Spinal cord (tissue), 10 donors: ENCODE data around the gene CSTB. TPM values are rescaled to one million over a fixed set of nuclear protein-coding genes. Genes with fewer than 3 reads are reported as not detected.

ENCODE experiments used
- DNase-seq, 6 donors: peaks; one replicate each; pipeline versions ENCODE4 v3.0.0 to v3.0.0-alpha.2; 2013 to 2015; ENCODE audit warnings: low spot score in 6 of 6, low read depth in 4 of 6
- H3K27ac ChIP-seq: one replicate; pipeline ENCODE4 v1.5.1; 2013; ENCODE audit warnings: low read depth, low read length, control low read depth
- H3K27me3 ChIP-seq: one replicate; pipeline ENCODE4 v1.6.1; 2013; ENCODE audit warnings: low read length; ENCODE audit not compliant: control insufficient read depth, insufficient read depth
- H3K36me3 ChIP-seq: one replicate; pipeline ENCODE4 v1.6.1; 2013; ENCODE audit warnings: low read length; ENCODE audit not compliant: control insufficient read depth, insufficient read depth
- H3K4me1 ChIP-seq: one replicate; pipeline ENCODE4 v1.6.1; 2013; ENCODE audit warnings: low read length; ENCODE audit not compliant: control insufficient read depth, insufficient read depth
- H3K4me3 ChIP-seq: one replicate; pipeline ENCODE4 v1.5.1; 2013; ENCODE audit warnings: low read depth, low read length, control low read depth
- H3K9me3 ChIP-seq: one replicate; pipeline ENCODE4 v1.6.1; 2013; ENCODE audit warnings: low read length; ENCODE audit not compliant: control insufficient read depth, insufficient read depth
- WGBS: methylation state at CpG from one replicate; pipeline ENCODE4 v1.1.5; 2013; ENCODE audit warnings: missing lambda C conversion rate; ENCODE audit not compliant: insufficient coverage; 5-methylcytosine and 5-hydroxymethylcytosine counted together
- polyA plus RNA-seq, 2 donors: library from polyadenylated mRNA; unstranded; fragments of 120-200 nt; gene quantifications; one replicate each; pipeline ENCODE4 v1.2.1, GENCODE V29; 2013; ENCODE audit not compliant: insufficient read length in 2 of 2
- total RNA-seq, 2 donors: library from RNA; depleted of rRNA in 1 of 2; stranded (reverse); fragments of 120-200 nt in 1 of 2; fragments of >200 nt in 1 of 2; gene quantifications; one replicate each; pipeline versions ENCODE4 v1.2.3 to v1.2.4, GENCODE V29; 2013 to 2014
- donor health status: healthy.

The CSTB gene
- total and polyA plus RNA-seq, 4 donors: 9.8 to 43.1 (median 29.4) TPM

DNA sequence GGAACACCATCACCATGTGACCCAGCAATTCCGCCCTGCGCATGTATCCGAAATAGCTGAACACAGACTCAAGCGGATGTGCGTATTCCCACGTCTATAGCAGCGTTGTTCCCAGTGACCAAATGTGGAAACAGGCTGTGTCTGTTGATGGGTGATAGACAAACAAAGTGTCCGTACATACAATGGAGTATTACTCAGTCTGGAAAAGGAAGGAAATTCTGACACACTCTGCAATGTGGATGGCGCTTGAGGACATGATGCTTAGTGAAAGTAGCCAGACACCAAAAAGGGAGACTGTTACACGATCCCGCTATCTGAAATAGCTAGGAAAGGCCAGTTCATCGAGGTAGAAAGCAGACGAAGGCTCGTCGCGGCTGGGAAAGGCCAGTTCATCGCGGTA, 31.4 kb downstream of the CSTB start:
- H3K4me3 ChIP-seq: no peak overlapping the region
- peaks cover 18% of the 10 kb centered on the region for H3K4me1 ChIP-seq
- 98% methylated on average over 18 of the region's 18 CpGs for WGBS
- no peak overlapping the region for H3K27ac ChIP-seq
- H3K36me3 ChIP-seq: peaks cover 72% of the 10 kb centered on the region
- H3K27me3 ChIP-seq: no peaks in the 10 kb centered on the region
- no peak for DNase-seq
- no peaks in the 10 kb centered on the region for H3K9me3 ChIP-seq

DNA sequence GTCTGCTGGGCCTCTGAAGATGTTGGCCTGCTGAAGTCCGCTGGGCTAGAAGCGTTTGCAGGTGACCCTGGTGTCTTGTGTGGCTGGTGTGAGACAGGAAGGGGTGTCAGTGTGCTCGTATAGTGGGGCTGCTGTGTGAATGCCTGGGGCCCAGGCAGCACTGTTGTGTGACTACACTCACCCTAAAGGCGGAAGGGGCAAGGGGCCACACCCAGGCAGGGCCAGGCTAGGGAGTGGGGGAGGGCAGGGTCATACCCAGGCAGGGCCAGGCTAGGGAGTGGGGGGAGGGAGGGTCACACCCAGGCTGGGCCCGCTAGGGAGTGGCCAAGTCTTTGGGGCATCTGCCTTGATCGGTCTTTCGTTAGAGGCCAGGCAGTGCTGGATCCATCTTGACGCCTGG, 32.2 kb downstream of the CSTB start:
- no peaks in the 10 kb centered on the region for H3K9me3 ChIP-seq
- H3K27me3 ChIP-seq: no peaks in the 10 kb centered on the region
- no peak overlapping the region for H3K4me3 ChIP-seq
- peaks cover 18% of the 10 kb centered on the region for H3K4me1 ChIP-seq
- peaks cover 65% of the 10 kb centered on the region for H3K36me3 ChIP-seq
- H3K27ac ChIP-seq: no peak overlapping the region
- WGBS: 93% methylated on average over 8 of the region's 8 CpGs
- no peak for DNase-seq

DNA sequence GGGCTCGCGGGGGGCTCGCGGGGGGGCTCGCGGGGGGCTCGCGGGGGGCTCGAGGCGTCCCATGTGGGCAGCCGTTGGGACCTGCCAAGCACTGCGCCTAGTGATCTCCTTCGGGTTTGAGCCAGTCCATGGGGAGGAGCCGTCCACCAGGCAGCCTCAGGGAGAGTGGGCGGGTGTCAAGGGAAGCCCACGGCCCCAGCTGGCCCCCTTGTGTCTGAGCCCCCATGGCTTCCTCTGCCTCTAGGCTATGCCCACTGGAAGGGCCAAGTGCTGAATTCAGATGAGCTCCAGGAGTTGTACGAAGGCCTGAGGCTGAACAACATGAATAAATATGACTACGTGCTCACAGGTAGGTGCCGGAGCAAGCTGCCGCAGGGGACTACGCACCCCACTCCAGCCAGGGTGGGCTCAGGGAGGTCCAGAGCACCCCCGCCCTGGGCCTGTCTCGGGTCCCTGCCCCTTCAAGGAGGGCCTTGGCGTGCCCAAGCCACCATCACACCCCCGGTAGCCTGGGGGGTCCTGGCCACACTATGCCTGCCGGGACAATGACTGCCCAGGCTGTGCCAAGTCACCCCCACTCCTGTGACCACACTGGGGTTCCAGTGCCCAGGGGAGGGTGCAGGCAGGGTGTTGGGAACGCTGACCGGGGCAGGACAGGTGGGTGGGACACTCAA, 34.5 kb downstream of the CSTB start:
- WGBS: 69% methylated on average over 18 of the region's 28 CpGs
- H3K4me3 ChIP-seq: no peak overlapping the region
- peak in 2 of 6 donors; percentile 35 to 42 for DNase-seq
- peaks cover 55% of the 10 kb centered on the region for H3K36me3 ChIP-seq
- peaks cover 33% of the 10 kb centered on the region for H3K4me1 ChIP-seq
- peak overlapping the region; percentile 25 for H3K27ac ChIP-seq
- no peaks in the 10 kb centered on the region for H3K27me3 ChIP-seq
- H3K9me3 ChIP-seq: no peaks in the 10 kb centered on the region

DNA sequence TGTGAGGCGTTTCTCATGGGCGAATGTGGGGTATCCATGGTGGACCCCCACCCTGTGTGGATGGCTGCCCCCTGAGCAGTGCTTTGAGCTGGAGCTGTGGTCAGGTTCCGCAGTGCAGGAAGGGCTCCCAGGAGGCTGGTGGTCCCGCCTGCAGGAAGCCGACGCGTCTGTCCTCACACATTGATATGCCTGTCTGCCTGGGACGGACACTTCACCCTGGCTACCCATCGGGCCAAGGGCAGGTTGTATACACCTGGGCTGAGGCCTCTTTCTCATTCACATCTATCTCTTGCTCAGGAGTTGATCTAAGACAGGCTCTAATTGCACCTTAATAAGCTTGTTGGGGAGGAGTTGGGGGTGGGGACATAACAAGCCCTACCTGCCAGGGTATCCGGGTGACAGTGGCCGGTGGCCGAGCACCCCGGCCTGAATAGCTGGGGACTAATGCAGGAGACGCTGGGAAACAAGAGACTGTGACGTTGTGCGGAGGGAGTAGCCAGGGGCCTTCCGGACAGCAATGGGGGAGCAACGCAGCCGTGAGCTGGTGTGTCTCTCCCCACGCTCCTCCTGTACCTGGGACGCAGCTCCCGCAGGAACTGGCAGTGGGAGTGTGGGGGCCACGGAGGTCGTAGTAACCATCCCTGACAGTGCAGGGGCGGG, 35.5 kb downstream of the CSTB start:
- peaks cover 42% of the 10 kb centered on the region for H3K4me1 ChIP-seq
- peaks cover 56% of the 10 kb centered on the region for H3K36me3 ChIP-seq
- peak in 2 of 6 donors; percentile 76 to 81 for DNase-seq
- no peak overlapping the region for H3K4me3 ChIP-seq
- peak overlapping the region; percentile 22 for H3K27ac ChIP-seq
- H3K27me3 ChIP-seq: no peaks in the 10 kb centered on the region
- no peaks in the 10 kb centered on the region for H3K9me3 ChIP-seq
- 52% methylated on average over 19 of the region's 25 CpGs for whole genome bisulfite sequencing

DNA sequence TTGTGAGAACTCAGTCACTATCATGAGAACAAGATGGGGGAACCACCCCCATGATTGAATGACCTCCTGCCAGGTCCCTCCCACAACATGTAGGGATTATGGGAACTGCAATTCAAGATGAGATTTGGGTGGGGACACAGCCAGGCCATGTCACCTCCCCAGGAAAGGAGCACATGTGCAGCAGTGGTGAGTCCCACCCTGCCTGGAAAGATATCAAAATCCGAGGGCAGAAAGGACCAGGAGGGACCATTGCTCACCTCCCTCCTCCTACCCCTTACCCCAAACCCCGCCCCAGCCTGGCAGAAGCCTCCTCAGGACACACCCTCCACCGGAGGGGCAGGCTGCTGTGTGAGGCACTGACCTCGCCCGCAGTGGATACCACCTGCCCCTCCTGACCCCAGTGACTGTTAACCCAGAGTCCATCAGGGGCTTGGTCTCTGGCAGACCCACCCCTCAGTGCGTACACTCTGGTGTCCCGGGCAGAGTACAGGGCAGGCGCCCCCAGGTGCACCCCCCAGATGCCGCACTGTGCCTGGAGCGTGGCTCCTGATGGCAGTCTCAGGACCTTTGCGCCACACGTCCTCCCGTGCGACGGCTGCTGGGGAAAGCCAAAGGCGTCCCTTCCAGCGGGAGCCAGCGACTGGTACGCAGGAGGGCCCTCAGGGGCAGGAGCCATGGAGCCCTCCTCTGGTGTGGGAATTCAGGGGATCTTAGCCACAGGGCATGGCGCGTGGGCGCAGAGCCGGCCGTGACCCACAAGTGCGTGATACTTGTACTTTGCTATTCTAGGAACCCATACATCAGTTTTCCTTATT, 36.3 kb downstream of the CSTB start:
- no peak for DNase-seq
- no peak overlapping the region for H3K27ac ChIP-seq

DNA sequence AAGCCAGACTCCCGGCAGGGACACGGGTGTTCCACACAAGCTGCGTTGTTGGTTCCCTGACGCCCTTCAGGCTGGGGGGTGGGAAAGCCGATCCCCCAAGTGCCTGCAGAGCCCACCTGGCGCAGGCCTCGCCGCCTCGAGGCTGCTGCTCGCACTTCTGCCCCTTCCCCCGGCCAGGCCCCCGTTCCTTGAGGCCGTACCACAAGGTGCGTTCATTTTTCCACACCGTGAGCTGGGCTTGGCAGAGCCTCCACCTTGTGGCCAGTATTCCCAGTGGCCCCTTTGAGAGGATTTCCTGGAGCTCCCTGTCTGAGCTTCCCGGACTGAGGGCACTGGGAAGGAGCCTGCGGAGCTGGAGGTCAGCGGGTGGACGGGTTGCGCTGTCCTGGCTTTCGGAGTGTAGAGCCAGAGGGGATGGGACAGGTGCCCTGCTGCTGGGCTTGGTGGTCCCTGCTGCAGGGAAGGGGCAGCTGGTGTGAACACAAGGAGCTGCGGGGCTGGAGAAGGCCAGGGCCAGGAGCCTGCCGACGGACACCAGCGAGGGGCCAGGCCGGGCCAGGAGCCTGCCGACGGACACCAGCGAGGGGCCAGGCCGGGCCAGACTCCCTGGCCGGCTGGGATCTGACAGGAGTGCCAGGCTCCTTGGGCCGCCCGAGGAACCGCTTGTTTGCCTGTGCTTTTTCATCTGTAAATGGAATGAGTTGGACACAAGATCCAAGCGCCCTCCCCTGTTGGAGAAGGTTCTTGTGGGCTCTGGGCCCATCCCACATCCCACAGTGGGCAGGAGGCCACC, 38.8 kb downstream of the CSTB start:
- Histone ChIP-seq H3K36me3 (peaks cover 54% of the 10 kb centered on the region), H3K9me3 (no peaks in the 10 kb centered on the region), H3K4me3 (no peak overlapping the region), H3K27ac (no peak overlapping the region), H3K4me1 (peaks cover 72% of the 10 kb centered on the region), H3K27me3 (no peaks in the 10 kb centered on the region)
- no peak for DNase-seq
- 93% methylated on average over 34 of the region's 35 CpGs for WGBS

More for the DNA sequence above, 36.3 kb downstream of the CSTB start:
- no peaks in the 10 kb centered on the region for H3K27me3 ChIP-seq
- WGBS: 81% methylated on average over 18 of the region's 25 CpGs
- H3K4me3 ChIP-seq: no peak overlapping the region
- peaks cover 58% of the 10 kb centered on the region for H3K36me3 ChIP-seq
- peaks cover 50% of the 10 kb centered on the region for H3K4me1 ChIP-seq
- H3K9me3 ChIP-seq: no peaks in the 10 kb centered on the region

DNA sequence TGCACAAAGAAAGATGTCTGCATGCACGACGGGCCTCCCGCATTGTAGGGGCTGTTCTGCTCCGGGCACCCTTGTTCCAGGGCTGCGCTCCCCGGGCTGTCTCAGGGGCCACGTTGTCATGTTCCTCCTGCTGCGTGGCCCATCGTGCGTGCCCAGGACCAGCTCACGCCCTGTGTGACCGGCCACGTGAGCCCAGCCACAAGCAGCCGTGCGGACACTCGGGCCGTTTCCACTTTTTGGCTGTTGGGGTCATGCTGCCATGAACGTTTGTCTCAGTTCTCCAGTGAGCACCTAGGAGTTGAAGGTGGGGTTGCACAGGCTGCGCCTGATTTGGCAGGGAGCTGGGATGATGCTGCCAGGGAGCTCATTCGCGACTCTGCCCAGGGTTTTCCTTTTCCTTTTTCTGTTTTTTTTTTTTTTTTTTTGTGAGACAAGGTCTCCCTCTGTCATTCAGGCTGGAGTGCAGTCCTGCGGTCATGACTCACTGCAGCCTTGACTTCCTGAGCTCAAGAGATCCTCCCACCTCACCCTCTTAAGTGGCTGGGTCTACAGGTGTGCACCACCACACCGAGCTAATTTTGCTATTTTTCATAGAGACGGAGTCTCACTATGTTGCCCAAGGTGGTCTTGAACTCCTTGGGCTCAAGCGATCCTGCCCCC, 39.8 kb downstream of the CSTB start:
- WGBS: 94% methylated on average over 20 of the region's 25 CpGs

DNA sequence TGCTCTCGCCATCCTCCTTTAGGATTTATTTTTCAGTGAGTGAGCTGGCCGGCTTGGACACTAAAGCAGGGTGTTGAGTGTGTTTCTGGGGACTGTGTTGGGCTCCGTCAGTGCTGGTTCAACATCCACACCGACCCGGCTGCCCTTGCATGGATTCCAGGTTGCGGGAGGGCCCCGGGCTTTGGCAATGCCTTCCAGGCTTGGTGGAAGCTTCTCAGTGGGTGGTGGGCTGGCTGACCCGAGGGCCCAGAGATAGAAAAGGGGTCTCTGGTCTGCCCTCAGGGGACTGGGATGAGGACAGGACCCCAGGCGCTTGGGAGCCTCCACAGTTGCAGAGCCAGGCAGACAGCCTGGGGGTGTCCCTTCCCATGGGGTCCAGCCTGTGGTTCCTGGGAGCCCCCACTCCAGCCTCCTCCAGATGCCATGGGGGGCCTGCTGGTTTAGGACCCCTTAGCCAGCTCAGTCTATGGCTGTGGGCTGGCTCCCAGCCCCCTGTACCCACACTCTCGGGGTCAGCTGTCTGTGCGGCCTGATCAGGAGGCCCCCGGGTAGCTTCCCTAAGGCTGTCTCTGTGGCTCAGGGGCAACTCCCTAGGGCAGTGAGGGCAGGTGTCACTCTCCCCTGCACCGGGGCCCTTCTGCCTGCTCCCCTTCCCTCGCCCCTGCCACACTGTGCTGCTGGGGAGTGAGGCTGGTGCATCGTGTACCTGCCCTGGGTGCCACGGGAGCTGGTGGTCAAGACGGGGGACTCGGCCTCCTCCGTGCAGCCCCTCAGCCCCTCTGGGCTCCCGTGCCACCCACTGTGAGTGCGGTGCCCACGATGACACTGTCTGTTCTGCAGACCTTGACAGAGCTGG, 40.6 kb downstream of the CSTB start:
- H3K27ac ChIP-seq: peak overlapping the region; percentile 8
- peaks cover 54% of the 10 kb centered on the region for H3K36me3 ChIP-seq
- H3K4me1 ChIP-seq: peaks cover 69% of the 10 kb centered on the region
- 88% methylated on average over 17 of the region's 22 CpGs for WGBS
- H3K27me3 ChIP-seq: no peaks in the 10 kb centered on the region
- H3K9me3 ChIP-seq: no peaks in the 10 kb centered on the region
- DNase-seq: no peak
- H3K4me3 ChIP-seq: no peak overlapping the region

More for the DNA sequence above, 39.8 kb downstream of the CSTB start:
- no peak overlapping the region for H3K4me3 ChIP-seq
- peaks cover 73% of the 10 kb centered on the region for H3K4me1 ChIP-seq
- no peak overlapping the region for H3K27ac ChIP-seq
- H3K9me3 ChIP-seq: no peaks in the 10 kb centered on the region
- DNase-seq: no peak
- no peaks in the 10 kb centered on the region for H3K27me3 ChIP-seq
- H3K36me3 ChIP-seq: peaks cover 54% of the 10 kb centered on the region
